Ammon's horn (tissue), 1 donor: Measurements from ENCODE around the gene DENND1A.
A peak's percentile ranks its signal among the peaks of the same experiment; 100 is the strongest.

Experiments used
- DNase-seq: peaks from one replicate; pipeline ENCODE4 v3.0.0-alpha.2; 2016; ENCODE audit warnings: low spot score

Gene DENND1A

DNA sequence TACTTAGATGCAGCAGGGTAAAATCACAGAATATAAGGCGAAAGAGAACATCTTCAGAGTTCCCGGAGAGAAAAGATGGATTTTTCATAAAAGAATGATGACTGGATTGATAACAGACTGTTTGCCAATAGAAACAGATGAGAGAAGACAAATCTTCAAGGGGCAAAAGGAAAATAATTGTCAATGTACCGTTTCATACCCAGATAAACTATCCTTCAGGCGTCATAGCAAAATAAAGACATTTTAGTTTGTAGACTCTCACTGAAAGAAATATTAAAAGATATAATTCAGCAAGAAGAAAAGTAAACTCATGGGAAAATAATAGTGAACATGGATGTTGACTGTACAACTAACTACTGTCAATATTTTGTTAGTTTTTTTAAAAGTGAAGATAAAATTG is 399.7 kb downstream of the DENND1A start:
- DNase-seq, result no peak

- no peak for DNase-seq
Observed at GRCh38 chr9:123528501-123528900, 401.4 kb downstream of the DENND1A start.

GRCh38 chr9:123527981-123528380 is 401.9 kb downstream of the DENND1A start:
- DNase-seq, result no peak

GRCh38 chr9:123525957-123526356 is 404.0 kb downstream of the DENND1A start:
- no peak for DNase-seq

DNA sequence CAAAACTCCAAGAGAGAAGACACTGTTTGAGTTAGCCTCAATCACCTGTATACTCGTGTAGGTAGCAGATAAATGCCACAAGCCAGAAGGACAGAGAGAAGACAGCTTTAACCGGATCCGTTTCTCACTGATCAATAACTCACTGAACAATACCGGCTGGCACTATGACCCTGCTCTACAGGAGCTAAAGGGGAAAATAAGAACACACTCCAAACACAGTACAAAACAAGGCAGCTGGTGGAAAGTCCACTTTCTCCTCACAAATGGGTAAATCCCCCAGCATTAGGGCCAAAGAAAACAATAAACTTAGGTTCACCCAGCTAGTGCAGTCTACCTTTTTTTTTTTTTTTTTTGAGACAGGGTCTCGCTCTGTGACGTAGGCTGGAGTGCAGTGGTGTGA is 404.5 kb downstream of the DENND1A start:
- DNase-seq, result no peak

DNA sequence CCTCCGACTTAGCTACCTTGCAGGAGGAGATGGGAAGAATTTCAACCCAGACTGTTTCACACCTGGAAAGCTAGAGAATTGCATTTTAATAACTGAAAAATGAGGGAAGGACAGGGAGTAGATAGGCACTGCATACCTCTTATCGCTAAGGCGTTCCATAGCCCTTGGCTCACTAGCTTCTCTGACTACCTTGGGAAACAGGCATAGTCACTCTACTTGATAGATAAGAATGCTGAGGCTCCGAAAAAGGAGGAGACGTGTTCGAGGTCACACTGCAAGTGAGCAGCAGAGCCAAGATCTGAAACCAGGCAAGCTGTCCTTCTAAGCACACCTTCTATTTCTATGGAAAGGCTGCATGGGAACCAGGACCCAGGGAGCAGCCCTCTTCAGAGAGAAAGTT is 405.1 kb downstream of the DENND1A start:
- DNase-seq, result no peak

GRCh38 chr9:123523845-123524244 is 406.1 kb downstream of the DENND1A start:
- no peak for DNase-seq

GRCh38 chr9:123523001-123523400 is 406.9 kb downstream of the DENND1A start:
- DNase-seq, result no peak

DNA sequence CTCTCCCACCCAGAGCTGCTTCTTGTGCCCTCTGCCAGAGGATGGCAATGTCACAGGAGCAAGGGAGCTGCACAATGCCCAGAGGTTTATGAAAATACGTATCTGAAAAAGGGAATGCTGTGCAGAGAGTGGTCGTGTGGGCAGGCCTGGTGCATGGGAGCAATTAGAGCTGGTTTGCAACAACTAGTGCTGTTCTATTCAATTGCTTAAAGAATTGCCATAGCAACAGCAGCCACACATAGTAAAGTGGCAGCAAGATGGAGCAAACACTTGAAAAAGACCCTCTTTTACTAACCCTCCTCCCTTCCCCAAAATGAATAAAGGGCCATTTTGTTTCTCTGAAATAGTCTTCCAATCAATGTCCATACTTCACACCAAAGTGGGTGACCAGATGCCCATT is 407.7 kb downstream of the DENND1A start:
- no peak for DNase-seq

DNA sequence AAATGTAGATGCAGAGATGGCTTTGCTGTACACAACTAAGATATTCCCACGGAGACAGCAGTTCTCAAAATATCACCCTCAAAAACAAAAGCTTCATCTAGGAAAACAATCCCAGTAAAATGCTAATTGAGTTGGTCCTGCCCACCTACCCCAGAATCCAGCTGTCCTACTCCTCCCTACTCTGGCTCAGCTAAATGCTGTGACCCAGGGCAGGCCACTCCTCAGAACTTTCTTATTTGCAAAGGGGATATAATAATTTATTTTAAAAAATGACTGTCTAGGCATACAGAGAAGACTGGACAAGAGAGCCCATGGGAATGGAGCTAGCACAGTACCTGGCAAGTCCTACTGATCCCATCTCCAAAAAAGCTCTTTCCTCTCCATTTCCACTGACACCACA is 411.6 kb downstream of the DENND1A start:
- DNase-seq, result no peak

- DNase-seq, result no peak
Observed at GRCh38 chr9:123517512-123517911, 412.4 kb downstream of the DENND1A start.

- no peak for DNase-seq
Observed at GRCh38 chr9:123514766-123515165, 415.2 kb downstream of the DENND1A start.

- DNase-seq, result no peak
Observed at GRCh38 chr9:123513554-123513953, 416.4 kb downstream of the DENND1A start.

GRCh38 chr9:123511326-123512277 is 418.3 kb downstream of the DENND1A start:
- peak; percentile 72 for DNase-seq

DNA sequence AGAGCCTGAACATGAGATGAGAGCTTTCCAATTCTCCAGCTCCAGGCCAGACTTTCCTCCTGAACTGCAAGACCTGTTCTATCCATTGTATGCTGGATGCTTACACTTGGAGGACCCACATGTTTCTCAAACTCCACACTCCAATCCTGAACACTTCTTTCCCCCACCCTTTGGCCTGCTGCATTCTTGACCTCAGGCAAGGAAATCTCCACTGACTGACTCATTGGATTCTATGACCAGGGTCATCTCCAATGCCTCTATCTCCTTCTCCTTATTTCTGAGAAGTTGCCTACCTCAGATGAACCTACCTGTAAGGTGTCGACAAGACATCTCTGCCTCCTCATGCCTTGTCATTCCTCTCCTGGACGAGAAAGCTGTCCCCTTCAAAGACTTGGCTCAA is 420.3 kb downstream of the DENND1A start:
- no peak for DNase-seq

- DNase-seq, result no peak
Observed at GRCh38 chr9:123508048-123508447, 421.9 kb downstream of the DENND1A start.

GRCh38 chr9:123505496-123505895 is 424.4 kb downstream of the DENND1A start:
- DNase-seq, result no peak

DNA sequence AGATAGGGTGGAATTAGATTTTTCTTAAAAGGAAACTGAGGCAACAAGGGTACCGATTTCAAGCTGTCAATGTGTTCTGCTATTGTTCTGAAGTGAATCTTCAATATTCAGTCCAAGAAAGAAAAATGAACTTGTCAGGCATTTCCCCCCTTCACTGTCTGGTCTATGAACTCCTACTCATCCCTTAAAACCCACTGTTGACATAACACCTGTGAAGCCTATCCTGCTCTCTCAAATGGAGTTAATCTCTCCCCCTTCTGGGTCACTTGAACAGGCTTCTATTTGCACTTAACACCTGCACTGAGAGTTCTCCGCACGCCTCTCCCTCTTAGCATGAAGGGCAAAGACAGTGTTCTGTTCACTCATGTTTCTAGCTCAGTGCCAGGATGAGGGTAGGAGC is 429.6 kb downstream of the DENND1A start:
- DNase-seq, result no peak

GRCh38 chr9:123497830-123498229 is 432.1 kb downstream of the DENND1A start:
- DNase-seq, result no peak

- DNase-seq, result no peak
Observed at GRCh38 chr9:123495731-123496130, 434.2 kb downstream of the DENND1A start.

GRCh38 chr9:123493627-123494026 is 436.3 kb downstream of the DENND1A start:
- DNase-seq, result no peak

GRCh38 chr9:123490688-123491087 is 439.2 kb downstream of the DENND1A start:
- DNase-seq, result no peak

DNA sequence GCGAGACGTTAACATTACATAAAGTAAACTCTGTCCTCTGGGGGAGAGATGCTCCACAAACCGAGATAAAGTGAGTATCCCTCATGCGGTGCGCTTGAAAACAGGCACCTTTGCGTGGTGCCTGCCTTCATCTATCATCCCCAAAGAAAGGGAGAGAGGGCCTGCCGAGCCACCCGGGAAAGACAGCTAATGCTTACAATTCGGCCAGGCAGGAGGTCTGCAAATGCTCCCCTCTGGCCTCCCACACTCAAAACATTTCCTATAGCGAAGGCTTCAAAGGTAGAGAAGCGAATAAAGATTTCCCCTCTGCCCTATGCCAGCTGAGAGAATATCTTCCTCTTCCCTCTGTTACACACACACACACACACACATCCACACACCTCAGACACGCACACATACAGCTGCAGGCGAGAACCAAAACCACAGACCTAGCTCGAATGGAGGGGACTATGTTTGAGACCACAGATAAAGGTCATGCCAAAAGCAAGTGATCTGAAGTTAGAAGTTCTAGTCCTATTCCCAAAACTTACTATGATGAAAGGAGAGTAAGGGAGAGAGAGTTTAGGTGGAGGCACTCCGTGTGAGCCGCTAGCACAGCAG is 441.1 kb downstream of the DENND1A start:
- DNase-seq, result no peak
